ENCODE data around the gene CLSTN2. TPM values are rescaled to one million over a fixed set of nuclear protein-coding genes. Genes with fewer than 3 reads are reported as not detected.

CLSTN2 gene
- total RNA-seq, 2 donors from 2014 or later, result 13.6 to 28.3 TPM

GRCh38 chr3:140100479-140100878 is 165.5 kb downstream of the CLSTN2 start:
- H3K9me3 ChIP-seq, result no peaks in the 10 kb centered on the region
- TF ChIP-seq CTCF (IDR thresholded peaks at IDR 0.05), result no peak
- DNase-seq (ENCODE audit: low spot score), result no peak
- H3K4me1 ChIP-seq, result no peaks in the 10 kb centered on the region
- H3K4me3 ChIP-seq, result no peak overlapping the region
- no peak overlapping the region for H3K27ac ChIP-seq
- no peaks in the 10 kb centered on the region for H3K27me3 ChIP-seq
- no peaks in the 10 kb centered on the region for H3K36me3 ChIP-seq

GRCh38 chr3:140103166-140103565 is 168.2 kb downstream of the CLSTN2 start:
- Histone ChIP-seq H3K27me3 (no peaks in the 10 kb centered on the region), H3K4me1 (no peaks in the 10 kb centered on the region), H3K27ac (no peak overlapping the region), H3K4me3 (no peak overlapping the region), H3K36me3 (no peaks in the 10 kb centered on the region), H3K9me3 (no peaks in the 10 kb centered on the region)
- TF ChIP-seq CTCF (IDR thresholded peaks at IDR 0.05), result no peak
- DNase-seq (ENCODE audit: low spot score), result no peak

- no peak overlapping the region for H3K27ac ChIP-seq
- DNase-seq (ENCODE audit: low spot score), result no peak
- no peak for TF ChIP-seq CTCF (IDR thresholded peaks at IDR 0.05)
- no peaks in the 10 kb centered on the region for H3K9me3 ChIP-seq
- H3K36me3 ChIP-seq, result no peaks in the 10 kb centered on the region
- H3K27me3 ChIP-seq, result no peaks in the 10 kb centered on the region
- no peaks in the 10 kb centered on the region for H3K4me1 ChIP-seq
- no peak overlapping the region for H3K4me3 ChIP-seq
These were observed 169.1 kb downstream of the CLSTN2 start for GRCh38 chr3:140103986-140104645.

- Histone ChIP-seq H3K4me3 (no peak overlapping the region), H3K9me3 (no peaks in the 10 kb centered on the region)
These were observed 179.2 kb downstream of the CLSTN2 start for GRCh38 chr3:140113996-140114788.

GRCh38 chr3:140114789-140115080 is 179.8 kb downstream of the CLSTN2 start:
- Histone ChIP-seq H3K27ac (no peak overlapping the region), H3K36me3 (no peaks in the 10 kb centered on the region), H3K4me1 (no peaks in the 10 kb centered on the region), H3K9me3 (no peaks in the 10 kb centered on the region), H3K4me3 (no peak overlapping the region), H3K27me3 (no peaks in the 10 kb centered on the region)
- no peak for TF ChIP-seq CTCF (IDR thresholded peaks at IDR 0.05)
- DNase-seq (ENCODE audit: low spot score), result no peak

More at GRCh38 chr3:140113996-140114788, 179.2 kb downstream of the CLSTN2 start:
- DNase-seq (ENCODE audit: low spot score), result no peak
- TF ChIP-seq CTCF (IDR thresholded peaks at IDR 0.05), result no peak
- Histone ChIP-seq H3K36me3 (no peaks in the 10 kb centered on the region), H3K27me3 (no peaks in the 10 kb centered on the region), H3K27ac (no peak overlapping the region), H3K4me1 (no peaks in the 10 kb centered on the region)

Measured in right atrium auricular region (tissue), 2 donors.